ENCODE data around the gene RPGR.

Gene RPGR

GRCh38 chrX:38318606-38319005, 8.7 kb downstream of the RPGR start:
- DNase-seq = no peak

DNA sequence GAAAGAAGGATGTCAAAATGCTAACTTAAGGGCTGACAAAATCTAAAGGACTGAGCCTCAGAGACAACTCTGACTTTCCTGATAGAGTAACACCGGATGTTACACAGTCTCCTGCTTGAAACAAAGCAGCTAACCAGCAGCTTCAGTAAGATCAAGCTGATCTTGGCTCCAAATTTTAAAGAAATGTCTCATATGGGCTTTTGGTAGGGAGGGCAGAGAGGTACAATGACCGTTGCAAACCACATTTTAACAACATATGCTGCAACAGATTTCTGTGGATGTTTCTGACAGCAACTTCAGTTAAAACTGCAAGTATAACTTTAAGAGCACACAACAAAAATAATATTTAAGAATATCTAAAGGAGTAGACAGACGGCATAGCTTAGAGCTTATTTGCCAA, 9.1 kb downstream of the RPGR start:
- DNase-seq = no peak

DNA sequence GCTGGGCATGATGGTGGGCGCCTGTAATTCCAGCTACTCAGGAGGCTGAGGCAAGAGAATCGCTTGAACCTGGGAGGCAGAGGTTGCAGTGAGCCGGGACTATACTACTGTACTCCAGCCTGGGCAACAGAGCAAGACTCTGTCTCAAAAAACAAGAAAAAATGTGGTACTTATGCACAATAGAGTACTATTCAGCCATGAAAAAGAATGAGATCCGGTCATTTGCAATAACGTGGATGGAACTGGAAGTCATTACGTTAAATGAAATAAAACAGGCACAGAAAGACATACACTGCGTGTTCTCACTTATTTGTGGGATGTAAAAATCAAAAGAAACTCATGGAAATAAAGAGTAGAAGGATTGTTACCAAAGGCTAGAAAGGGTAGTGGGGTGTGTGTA, 12.1 kb downstream of the RPGR start:
- no peak for DNase-seq

- no peak for DNase-seq
Observed at GRCh38 chrX:38313190-38313589, 14.1 kb downstream of the RPGR start.

DNA sequence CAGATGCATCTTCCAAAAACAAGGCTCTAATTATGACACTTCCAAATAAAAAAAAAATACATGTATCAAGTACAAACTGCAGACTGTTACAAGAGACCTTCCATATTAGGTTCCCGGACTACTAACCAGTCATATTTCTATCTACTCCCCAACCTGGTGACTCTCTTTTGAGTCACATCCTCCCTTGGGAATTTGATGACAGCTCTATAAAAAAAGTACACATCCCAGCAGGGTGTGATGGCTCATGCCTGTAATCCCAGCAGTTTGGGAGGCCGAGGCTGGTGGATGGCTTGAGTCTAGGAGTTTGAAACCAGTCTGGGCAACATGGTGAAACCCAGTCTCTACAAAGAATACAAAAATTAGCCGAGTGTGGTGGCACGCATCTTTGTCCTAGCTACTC, 14.9 kb downstream of the RPGR start:
- no peak for DNase-seq

DNA sequence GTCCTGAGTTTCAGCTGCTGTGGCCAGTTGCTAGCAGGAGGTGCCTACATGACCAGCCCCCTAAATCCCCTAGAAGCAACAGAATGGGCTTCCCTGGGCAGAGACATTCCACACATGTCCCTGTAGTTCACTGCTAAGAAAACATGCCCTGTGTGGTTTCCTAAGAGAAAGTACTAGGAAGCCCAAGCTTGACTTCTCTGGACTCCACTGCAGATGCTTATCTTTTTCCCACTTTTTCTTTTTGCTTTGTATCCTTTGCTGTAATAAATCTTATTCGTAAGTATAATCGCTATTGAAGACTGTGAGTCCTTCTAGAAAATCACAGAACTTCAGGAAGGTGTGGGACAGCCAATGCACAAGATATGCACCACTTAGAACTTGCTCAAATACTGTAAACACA, 15.6 kb downstream of the RPGR start:
- DNase-seq = no peak

GRCh38 chrX:38305971-38306370, 21.3 kb downstream of the RPGR start:
- DNase-seq = no peak

DNA sequence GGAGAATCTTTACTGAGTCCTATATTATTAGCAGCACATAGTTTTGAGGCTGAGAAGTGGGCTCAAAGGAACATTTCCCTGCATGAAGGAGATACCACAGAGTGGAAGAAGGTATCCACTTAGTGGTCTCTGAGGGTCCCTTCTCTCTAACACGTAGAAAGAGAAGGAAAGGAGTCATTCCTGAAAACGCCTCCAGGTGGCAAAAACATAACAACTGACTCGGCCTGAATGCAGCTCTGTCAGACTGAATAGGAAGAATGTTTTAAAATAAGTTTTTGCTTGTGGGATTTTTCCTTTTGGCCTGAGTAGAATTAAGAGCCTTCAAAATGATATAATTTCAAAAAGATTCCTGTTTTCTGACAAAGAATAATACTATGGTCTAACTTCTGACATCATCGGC, 23.3 kb downstream of the RPGR start:
- DNase-seq = no peak

DNA sequence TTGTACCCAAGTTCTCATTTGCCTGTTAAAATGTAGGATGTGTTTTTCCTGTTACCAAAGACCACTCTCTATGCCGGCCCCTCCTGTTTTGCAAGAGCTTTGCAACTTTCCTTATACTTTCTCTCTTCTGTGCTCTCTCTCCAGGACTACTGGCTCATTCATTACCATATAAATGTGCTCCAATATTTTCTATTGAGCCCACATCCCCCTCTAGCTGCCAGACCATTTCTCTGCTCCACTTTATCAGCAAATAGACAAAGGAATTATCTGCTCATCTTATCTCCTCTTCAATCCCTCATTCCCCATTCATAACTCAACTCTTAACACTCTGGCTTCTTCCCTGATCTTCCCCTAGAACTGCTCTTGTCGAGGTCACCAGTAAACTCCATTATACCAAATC, 33.6 kb downstream of the RPGR start:
- DNase-seq = no peak

DNA sequence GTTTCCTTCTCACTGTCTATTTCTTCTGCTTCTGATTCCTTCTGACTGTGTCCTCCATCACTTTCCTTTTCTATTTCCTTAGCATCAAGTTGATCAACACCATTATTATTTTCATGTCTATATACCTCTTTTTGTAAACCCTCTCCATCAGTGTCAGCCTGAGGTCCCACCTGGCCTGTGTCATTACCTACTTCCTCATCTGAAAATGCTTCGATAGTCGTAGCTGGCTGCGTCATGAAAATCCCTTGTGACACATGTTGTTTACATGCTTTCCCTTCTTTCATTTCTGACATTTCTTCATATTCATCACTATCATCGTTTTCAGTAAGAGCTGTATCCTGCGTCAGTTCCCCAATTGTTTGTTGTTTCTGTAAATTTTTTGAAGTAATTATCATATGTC, 39.6 kb downstream of the RPGR start:
- no peak for DNase-seq

DNA sequence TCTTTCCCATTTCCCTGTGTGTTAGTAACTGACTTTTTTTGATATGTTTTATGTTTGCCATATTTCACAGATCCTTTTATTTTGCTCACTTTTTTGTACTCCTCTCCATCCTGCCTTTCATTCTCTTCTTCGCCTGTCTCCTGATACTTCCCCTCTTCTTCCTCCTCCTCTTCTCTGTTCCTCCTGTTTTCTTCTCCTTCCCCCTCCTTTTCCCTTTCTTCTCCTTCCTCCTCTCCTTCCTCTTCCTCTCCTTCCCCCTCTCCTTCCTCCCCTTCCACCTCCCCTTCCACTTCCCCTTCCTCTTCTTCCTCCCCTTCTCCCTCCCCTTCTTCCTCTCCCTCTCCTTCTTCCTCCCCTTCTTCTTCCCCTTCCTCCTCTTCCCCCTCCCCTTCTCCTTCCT, 41.7 kb downstream of the RPGR start:
- no peak for DNase-seq

DNA sequence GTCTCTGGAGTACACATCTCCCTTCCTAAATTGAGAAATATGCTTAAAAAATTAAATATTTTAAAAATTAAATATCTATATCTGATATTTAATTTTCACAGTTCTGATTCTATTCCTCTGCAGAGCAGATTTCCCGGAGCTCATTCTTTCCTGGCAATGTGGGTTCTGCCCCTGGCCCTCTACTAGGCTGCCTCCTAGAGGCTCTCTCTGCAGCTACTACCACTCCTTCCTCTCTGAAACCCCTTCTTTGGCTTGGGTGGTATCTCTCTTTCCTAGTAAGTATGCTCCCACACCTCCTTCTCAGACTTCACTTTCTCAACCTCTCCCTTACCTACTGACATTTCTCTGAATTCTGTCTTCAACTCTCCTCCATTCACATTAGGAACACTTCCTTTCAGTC, 45.3 kb downstream of the RPGR start:
- DNase-seq = no peak

DNA sequence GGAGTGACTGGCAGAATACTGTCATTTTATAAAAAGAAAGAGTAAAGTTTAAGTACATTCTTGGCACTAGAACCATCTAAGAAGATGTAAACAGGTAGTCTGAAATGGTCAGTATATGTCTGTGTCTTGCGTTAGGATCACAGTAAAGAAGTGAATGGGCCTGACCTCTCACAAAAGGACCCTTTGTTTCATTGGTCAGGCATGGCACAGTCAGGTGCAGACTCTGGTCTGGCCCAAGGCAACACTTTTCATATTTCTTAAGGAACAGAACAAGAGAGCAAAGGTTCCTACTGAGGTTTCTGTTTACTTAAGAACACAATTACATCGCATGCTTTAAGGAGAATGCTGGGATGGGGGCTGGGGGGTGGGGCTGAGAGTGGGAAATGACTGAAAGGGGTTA, 48.1 kb downstream of the RPGR start:
- no peak for DNase-seq

GRCh38 chrX:38278682-38279081, 48.6 kb downstream of the RPGR start:
- DNase-seq = no peak

GRCh38 chrX:38277802-38278201, 49.5 kb downstream of the RPGR start:
- no peak for DNase-seq

- no peak for DNase-seq
Observed at GRCh38 chrX:38277136-38277535, 50.2 kb downstream of the RPGR start.

- DNase-seq = no peak
Observed at GRCh38 chrX:38276089-38276488, 51.2 kb downstream of the RPGR start.

- no peak for DNase-seq
Observed at GRCh38 chrX:38275615-38276014, 51.7 kb downstream of the RPGR start.

- no peak for DNase-seq
Observed at GRCh38 chrX:38273453-38273852, 53.9 kb downstream of the RPGR start.

DNA sequence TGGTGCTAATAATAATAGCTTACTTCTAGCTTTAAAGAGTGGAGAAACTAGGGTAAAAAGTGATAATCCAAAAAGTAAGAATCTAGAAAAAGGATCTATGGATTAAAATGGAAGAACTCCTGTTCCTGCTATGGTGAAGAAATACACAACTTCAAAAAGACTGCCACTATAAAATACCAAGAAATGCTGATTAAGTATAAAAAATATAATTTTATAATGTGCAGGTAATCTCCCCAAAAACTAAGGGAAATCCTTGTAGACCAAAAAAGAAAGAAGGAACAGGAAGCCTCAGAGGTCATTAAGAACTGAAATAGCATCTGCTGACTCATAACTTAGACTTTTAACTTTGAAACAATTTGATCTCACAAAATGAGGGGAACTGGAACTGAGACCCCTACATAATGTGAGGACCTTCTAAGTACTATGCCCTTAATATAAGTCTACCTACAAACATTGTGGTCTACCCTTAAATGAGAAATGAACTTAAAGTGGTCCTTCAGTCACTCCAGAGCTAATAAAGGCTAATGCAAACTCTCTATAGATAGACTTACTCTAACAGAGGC, 56.1 kb downstream of the RPGR start:
- DNase-seq = no peak

DNA sequence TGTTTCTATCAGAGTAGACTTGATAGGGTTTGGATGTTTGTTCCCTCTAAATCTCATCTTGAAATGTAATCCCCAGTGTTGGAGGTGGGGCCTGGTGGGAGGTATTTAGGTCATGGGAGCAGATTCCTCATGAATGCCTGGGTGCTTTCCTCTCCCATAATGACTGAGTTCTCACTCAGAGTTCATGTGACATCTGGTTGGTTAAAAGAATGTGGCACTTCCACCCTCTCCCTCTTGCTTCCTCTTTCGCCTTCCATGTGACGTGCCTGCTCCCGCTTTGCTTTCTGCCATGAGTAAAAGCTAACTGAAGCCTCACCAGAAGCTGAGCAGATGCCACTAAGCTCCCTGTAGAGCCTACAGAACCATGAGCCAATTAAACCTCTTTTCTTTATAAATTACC, 59.3 kb downstream of the RPGR start:
- DNase-seq = no peak

GRCh38 chrX:38262715-38263620, 64.3 kb downstream of the RPGR start:
- DNase-seq = no peak

DNA sequence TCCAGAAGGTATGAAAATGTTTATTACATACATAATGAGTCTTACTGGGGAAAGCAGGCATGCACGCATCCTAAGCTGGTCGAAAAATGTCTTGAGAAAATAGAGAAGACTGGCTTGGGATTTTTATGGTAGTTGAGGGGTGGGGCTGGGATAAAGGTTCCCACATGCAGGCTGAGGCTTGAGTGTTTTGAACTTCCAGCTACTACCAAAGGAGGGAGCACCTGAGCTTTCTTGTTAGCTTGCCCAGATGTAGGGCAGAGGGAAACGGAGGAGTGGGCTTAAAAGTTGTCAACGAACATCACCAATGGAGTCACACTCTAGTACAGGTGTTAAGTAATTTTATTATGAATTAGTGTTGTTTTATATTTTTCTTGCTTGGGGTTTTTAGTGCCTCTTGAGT, 67.1 kb downstream of the RPGR start:
- DNase-seq = no peak

GRCh38 chrX:38256019-38256418, 71.3 kb downstream of the RPGR start:
- DNase-seq = no peak

- no peak for DNase-seq
Observed at GRCh38 chrX:38249965-38250364, 77.3 kb downstream of the RPGR start.
